HT-29 (cell line): ENCODE measurements around the gene ZNHIT6. TPM values are rescaled to one million over a fixed set of nuclear protein-coding genes. Genes with fewer than 3 reads are reported as not detected.

Experiments used
- DNase-seq: peaks from one replicate; pipeline ENCODE4 v3.0.0-alpha.2; 2015; ENCODE audit warnings: low spot score
- total RNA-seq: library from RNA; depleted of rRNA; stranded (reverse); fragments of >200 nt; shearing (Covaris generic); gene quantifications from 2 replicates; pipeline ENCODE4 v1.2.3, GENCODE V29; 2014

ZNHIT6 gene
- total RNA-seq, 1 experiment from 2014 or later: 4.5 TPM

- no peak for DNase-seq
Observed at GRCh38 chr1:85621430-85621829, 86.8 kb downstream of the ZNHIT6 start.

GRCh38 chr1:85617633-85618100 is 90.6 kb downstream of the ZNHIT6 start:
- no peak for DNase-seq

GRCh38 chr1:85616736-85617135 is 91.5 kb downstream of the ZNHIT6 start:
- no peak for DNase-seq

- DNase-seq: no peak
Observed at GRCh38 chr1:85616364-85616705, 91.9 kb downstream of the ZNHIT6 start.

- DNase-seq: no peak
Observed at GRCh38 chr1:85615586-85616363, 92.5 kb downstream of the ZNHIT6 start.

GRCh38 chr1:85612704-85613361 is 95.4 kb downstream of the ZNHIT6 start:
- DNase-seq: peak; percentile 71

GRCh38 chr1:85611856-85612255 is 96.4 kb downstream of the ZNHIT6 start:
- peak; percentile 86 for DNase-seq

GRCh38 chr1:85611425-85611824 is 96.8 kb downstream of the ZNHIT6 start:
- no peak for DNase-seq

GRCh38 chr1:85609976-85610375 is 98.3 kb downstream of the ZNHIT6 start:
- DNase-seq: no peak

- DNase-seq: no peak
Observed at GRCh38 chr1:85608851-85609250, 99.4 kb downstream of the ZNHIT6 start.

- no peak for DNase-seq
Observed at GRCh38 chr1:85607921-85608265, 100.3 kb downstream of the ZNHIT6 start.

GRCh38 chr1:85607126-85607920 is 100.9 kb downstream of the ZNHIT6 start:
- DNase-seq: peak; percentile 71

- DNase-seq: peak; percentile 7
Observed at GRCh38 chr1:85606414-85606800, 101.8 kb downstream of the ZNHIT6 start.

- DNase-seq: peak; percentile 45
Observed at GRCh38 chr1:85605484-85606413, 102.5 kb downstream of the ZNHIT6 start.

- no peak for DNase-seq
Observed at GRCh38 chr1:85604298-85604997, 103.8 kb downstream of the ZNHIT6 start.

GRCh38 chr1:85603086-85603880 is 105.0 kb downstream of the ZNHIT6 start:
- no peak for DNase-seq

- no peak for DNase-seq
Observed at GRCh38 chr1:85602571-85602970, 105.7 kb downstream of the ZNHIT6 start.

- DNase-seq: no peak
Observed at GRCh38 chr1:85601901-85602300, 106.3 kb downstream of the ZNHIT6 start.

GRCh38 chr1:85599681-85600080 is 108.6 kb downstream of the ZNHIT6 start:
- no peak for DNase-seq
